Measurements from ENCODE around the gene RIPPLY2. TPM values are rescaled to one million over a fixed set of nuclear protein-coding genes. Genes with fewer than 3 reads are reported as not detected.

Gene RIPPLY2
- total and polyA plus RNA-seq, 12 donors, result 0.53 to 2.7 (median 0.83) TPM; not detected in 5

- Histone ChIP-seq H3K27ac (no peak overlapping the region), H3K36me3 (replicated peaks in 1 of 2) (no peaks in the 10 kb centered on the region), H3K4me3 (no peak overlapping the region), H3K9me3 (replicated peaks in 1 of 3) (no peaks in the 10 kb centered on the region), H3K27me3 (no peaks in the 10 kb centered on the region), H3K4me1 (replicated peaks in 1 of 2) (no peaks in the 10 kb centered on the region)
- TF ChIP-seq POLR2A (IDR thresholded peaks at IDR 0.05) (no peak), CTCF (IDR thresholded peaks at IDR 0.05) (no peak)
- intact Hi-C loops (cut with DNase I), result no loop called here
- 23 to 30% (median 27%) methylated on average over 3 of the region's 3 CpGs for WGBS, 4 donors
- no peak for DNase-seq
These were observed 28.8 kb upstream of the RIPPLY2 start for GRCh38 chr6:83824388-83824801.

GRCh38 chr6:83824831-83825230 lies 28.3 kb upstream of the RIPPLY2 start:
- Histone ChIP-seq H3K9me3 (replicated peaks in 1 of 3) (no peaks in the 10 kb centered on the region), H3K27ac (no peak overlapping the region), H3K4me3 (no peak overlapping the region), H3K27me3 (no peaks in the 10 kb centered on the region), H3K4me1 (replicated peaks in 1 of 2) (no peaks in the 10 kb centered on the region), H3K36me3 (replicated peaks in 1 of 2) (no peaks in the 10 kb centered on the region)
- 22 to 42% (median 35%) methylated on average over 2 of the region's 2 CpGs for WGBS, 4 donors
- intact Hi-C loops (cut with DNase I), result no loop called here
- TF ChIP-seq CTCF (IDR thresholded peaks at IDR 0.05), result no peak
- no peak for TF ChIP-seq POLR2A (IDR thresholded peaks at IDR 0.05)
- DNase-seq, result no peak

- Histone ChIP-seq H3K36me3 (replicated peaks in 1 of 2) (no peaks in the 10 kb centered on the region), H3K27ac (no peak overlapping the region), H3K4me3 (no peak overlapping the region), H3K9me3 (replicated peaks in 1 of 3) (no peaks in the 10 kb centered on the region), H3K4me1 (replicated peaks in 1 of 2) (no peaks in the 10 kb centered on the region), H3K27me3 (no peaks in the 10 kb centered on the region)
- intact Hi-C loops (cut with DNase I), result no loop called here
- TF ChIP-seq POLR2A (IDR thresholded peaks at IDR 0.05) (no peak), CTCF (IDR thresholded peaks at IDR 0.05) (no peak)
- WGBS, 4 donors, result 57 to 65% (median 65%) methylated on average over 2 of the region's 2 CpGs; no CpG with 5 or more reads in 1 of the 4 donors
- no peak for DNase-seq
These were observed 26.1 kb upstream of the RIPPLY2 start for GRCh38 chr6:83827050-83827449.

GRCh38 chr6:83838727-83839126 lies 14.4 kb upstream of the RIPPLY2 start:
- H3K4me1 ChIP-seq (replicated peaks in 1 of 2), result no peaks in the 10 kb centered on the region
- no peak for DNase-seq
- no peak overlapping the region for H3K27ac ChIP-seq
- H3K36me3 ChIP-seq (replicated peaks in 1 of 2), result no peaks in the 10 kb centered on the region
- no peaks in the 10 kb centered on the region for H3K27me3 ChIP-seq
- no peak overlapping the region for H3K4me3 ChIP-seq
- no peak for TF ChIP-seq POLR2A (IDR thresholded peaks at IDR 0.05)
- TF ChIP-seq CTCF (IDR thresholded peaks at IDR 0.05), result no peak
- H3K9me3 ChIP-seq (replicated peaks in 1 of 3), result peaks cover 0 to 6% (median 0%) of the 10 kb centered on the region in 3 donors
- 67 to 79% (median 73%) methylated on average over 6 of the region's 6 CpGs for WGBS, 4 donors
- intact Hi-C loops (cut with DNase I), result no loop called here

Measured in adrenal gland (tissue), 12 donors.